SK-N-MC (cell line): ENCODE data around the gene INF2.

Experiments
- EZH2 ChIP-seq: fragments of 200-600 bp; sonication (generic); IDR thresholded peaks from one replicate; pipeline ENCODE4 v1.6.1; 2017; ENCODE audit warnings: antibody characterized with exemption
- FOXP2 ChIP-seq: optimal IDR thresholded peaks from 2 replicates; pipeline ENCODE3; 2011; ENCODE audit warnings: mild to moderate bottlenecking, moderate library complexity; ENCODE audit not compliant: insufficient read depth; ENCODE audit errors: extremely low read length, control extremely low read depth
- POLR2AphosphoS5 ChIP-seq: IDR thresholded peaks from 2 replicates; pipeline ENCODE4 v1.6.1; 2012; ENCODE audit warnings: mild to moderate bottlenecking, low read depth, low read length, borderline replicate concordance

GRCh38 chr14:104766863-104767633 is 77.6 kb downstream of the INF2 start:
- TF ChIP-seq EZH2, result no peak
- TF ChIP-seq POLR2AphosphoS5, result no peak
- TF ChIP-seq FOXP2, result no peak
